Stimulated activated naive CD8-positive, alpha-beta T cell treated with anti-CD3 and anti-CD28 coated beads, Interleukin-15, amount 100 ng/mL, for 72 hours (primary cell): ENCODE data around the gene PBX1.
A peak's percentile ranks its signal among the peaks of the same experiment; 100 is the strongest.

Source experiments
- ATAC-seq: fragments of 150-1000 bp; cut with Tn5 transposase; 2 replicates; pipeline ENCODE4 v1.10.0; 2021; ENCODE audit warnings: mild to moderate bottlenecking, moderate library complexity
- DNase-seq, 2 donors: peaks; one replicate each; pipeline ENCODE4 v3.0.0; 2021 to 2022
- H3K27ac Mint-ChIP-seq, 2 donors: one replicate each; pipeline ENCODE4 v1.8.0; 2022; ENCODE audit warnings: mild to moderate bottlenecking in 2 of 2, mixed read lengths in 2 of 2, moderate library complexity in 2 of 2
- H3K27me3 Mint-ChIP-seq: one replicate; pipeline ENCODE4 v1.8.0; 2022; ENCODE audit warnings: mixed read lengths
- H3K4me1 Mint-ChIP-seq: one replicate; pipeline ENCODE4 v1.8.0; 2022; ENCODE audit warnings: mild to moderate bottlenecking, mixed read lengths
- H3K4me3 Mint-ChIP-seq, 2 donors: one replicate each; pipeline ENCODE4 v1.8.0; 2022; ENCODE audit warnings: mild to moderate bottlenecking in 2 of 2, mixed read lengths in 2 of 2, moderate library complexity in 1 of 2
- H3K9me3 Mint-ChIP-seq, 2 donors: one replicate each; pipeline ENCODE4 v1.8.0; 2022; ENCODE audit warnings: mixed read lengths in 2 of 2

The PBX1 gene

DNA sequence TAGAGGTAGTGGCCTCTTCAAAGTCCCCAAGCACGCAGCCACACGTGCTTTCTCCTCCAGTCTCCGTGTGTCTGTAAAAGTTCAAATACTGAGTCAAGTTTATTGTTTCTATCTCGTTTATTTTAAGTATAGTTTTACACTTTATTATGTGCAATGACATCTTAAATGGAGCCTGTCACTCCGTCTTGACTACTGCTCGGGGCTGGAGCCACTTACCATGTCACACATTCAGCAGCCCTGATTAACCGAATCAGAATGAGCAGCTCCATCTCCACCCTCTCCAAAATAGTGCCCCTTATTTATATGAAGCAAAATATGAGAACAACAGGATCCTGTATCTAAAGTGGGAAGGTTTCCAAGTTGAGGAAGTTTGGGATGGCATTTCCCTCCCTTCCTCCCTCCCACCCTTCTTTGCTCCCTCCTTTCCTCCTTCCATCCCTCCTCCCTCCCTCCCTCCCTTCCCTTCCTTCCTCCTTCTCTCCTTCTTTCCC, 201.0 kb downstream of the PBX1 start:
- ATAC-seq: no peak
- DNase-seq: no peak
- no peaks in the 10 kb centered on the region for H3K27me3 Mint-ChIP-seq
- no peak overlapping the region for H3K27ac Mint-ChIP-seq
- no peaks in the 10 kb centered on the region for H3K4me1 Mint-ChIP-seq
- H3K9me3 Mint-ChIP-seq: peaks cover 0 to 4% of the 10 kb centered on the region in 2 donors
- H3K4me3 Mint-ChIP-seq: no peak overlapping the region

DNA sequence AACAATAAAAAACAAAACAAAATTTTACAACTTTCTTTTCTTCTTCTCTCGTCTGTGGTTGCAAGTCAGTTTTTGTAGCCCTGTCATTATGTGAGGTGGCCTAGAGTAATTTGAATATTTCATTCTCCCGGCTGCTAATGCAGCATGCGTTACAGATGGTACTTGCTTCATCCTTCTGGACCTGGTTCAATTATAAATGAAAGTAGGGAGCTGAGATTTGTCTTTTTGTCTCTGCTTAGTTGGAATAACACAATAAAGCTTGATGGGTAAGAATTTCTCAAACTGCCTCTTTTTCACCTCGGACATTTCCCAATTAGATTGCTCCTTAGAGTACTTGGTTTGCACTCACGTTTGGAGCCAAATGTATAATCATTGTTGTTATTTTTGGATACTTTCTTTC, 201.6 kb downstream of the PBX1 start:
- Mint-ChIP-seq H3K4me1 (no peaks in the 10 kb centered on the region), H3K9me3 (peaks cover 0 to 4% of the 10 kb centered on the region in 2 donors), H3K27ac (no peak overlapping the region), H3K4me3 (no peak overlapping the region), H3K27me3 (no peaks in the 10 kb centered on the region)
- ATAC-seq (no peak), DNase-seq (no peak)

DNA sequence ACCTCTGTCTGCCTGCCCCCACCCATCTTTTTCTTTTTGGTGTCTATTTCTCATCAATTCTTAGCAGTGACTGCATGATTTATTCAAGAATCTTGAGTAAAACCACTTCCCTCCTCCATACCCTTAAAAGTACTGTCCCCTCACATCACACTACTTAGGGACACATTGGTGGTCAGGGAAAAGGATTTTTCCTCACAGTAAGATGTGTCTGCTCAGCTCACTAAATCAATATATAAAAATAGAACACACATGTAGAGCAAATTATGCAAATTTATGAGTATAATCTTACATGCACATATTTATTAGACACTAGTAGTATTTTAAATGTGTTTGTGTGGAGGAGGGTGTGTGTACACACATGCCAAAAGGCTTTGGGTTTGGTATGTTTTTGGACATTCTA, 202.0 kb downstream of the PBX1 start:
- Mint-ChIP-seq H3K4me1 (no peaks in the 10 kb centered on the region), H3K27ac (no peak overlapping the region), H3K4me3 (no peak overlapping the region), H3K27me3 (no peaks in the 10 kb centered on the region), H3K9me3 (peaks cover 0 to 4% of the 10 kb centered on the region in 2 donors)
- no peak for ATAC-seq
- DNase-seq: no peak

DNA sequence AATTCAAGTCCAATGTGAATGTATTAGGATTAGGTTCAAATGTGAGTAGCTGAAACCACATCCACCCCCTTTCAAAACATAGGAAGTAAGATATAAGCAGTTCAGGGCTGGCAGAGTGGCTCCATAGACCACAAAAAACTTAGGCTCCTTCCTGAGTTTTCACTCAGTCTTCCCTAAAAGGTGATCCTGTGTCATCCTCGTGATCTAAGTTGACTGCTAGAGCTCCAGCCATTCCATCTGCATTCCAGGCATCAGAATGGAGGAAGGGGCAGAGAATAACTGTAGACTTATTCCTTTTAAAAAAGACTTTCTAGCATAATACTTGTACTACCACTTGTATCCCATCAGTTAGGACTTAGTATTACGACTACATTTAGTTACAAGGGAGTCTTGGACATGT, 204.1 kb downstream of the PBX1 start:
- H3K4me3 Mint-ChIP-seq: no peak overlapping the region
- H3K27me3 Mint-ChIP-seq: no peaks in the 10 kb centered on the region

DNA sequence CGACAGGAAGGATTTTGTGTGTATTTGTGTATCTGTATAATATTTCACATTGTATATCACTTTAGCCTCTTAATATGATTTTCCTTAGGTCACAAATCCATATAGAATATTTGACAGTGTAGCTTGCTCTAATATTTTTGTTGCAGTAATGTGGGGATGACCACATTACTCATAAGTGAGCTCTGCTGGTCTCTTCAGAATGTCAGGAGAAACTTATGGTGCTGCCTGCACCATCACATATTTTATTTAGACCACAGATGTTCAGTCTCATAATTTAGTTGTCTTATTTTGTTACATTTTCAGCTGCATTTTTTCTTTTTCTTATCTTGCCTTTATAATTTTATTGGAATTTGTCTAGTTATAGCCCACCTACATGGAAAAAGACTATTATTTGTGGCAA, 205.3 kb downstream of the PBX1 start:
- no peak for ATAC-seq

More for the DNA sequence above, 204.1 kb downstream of the PBX1 start:
- ATAC-seq: no peak
- no peak overlapping the region for H3K27ac Mint-ChIP-seq
- no peak for DNase-seq
- H3K9me3 Mint-ChIP-seq: peaks cover 0 to 4% of the 10 kb centered on the region in 2 donors
- H3K4me1 Mint-ChIP-seq: no peaks in the 10 kb centered on the region

DNA sequence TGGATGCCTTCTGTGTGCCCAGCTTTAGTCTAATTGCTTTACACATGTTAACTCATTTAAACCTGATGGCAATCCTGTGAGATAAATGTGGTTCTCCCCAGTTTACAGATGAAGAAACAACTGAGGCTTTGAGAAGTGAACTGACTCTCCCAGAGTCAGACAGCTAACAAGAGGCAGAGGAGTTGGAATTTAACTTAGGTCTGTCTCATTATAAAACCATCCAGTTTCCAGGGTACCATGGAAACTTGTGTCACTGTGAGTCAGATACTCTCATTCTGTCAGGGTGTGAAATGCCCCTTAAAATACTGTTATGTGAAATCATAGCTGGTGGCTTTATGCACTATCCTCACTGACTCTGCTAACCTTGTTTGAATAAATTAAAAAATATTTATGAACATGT, 206.6 kb downstream of the PBX1 start:
- peak; percentile 37 for ATAC-seq
- no peaks in the 10 kb centered on the region for H3K4me1 Mint-ChIP-seq
- H3K27ac Mint-ChIP-seq: no peak overlapping the region
- H3K9me3 Mint-ChIP-seq: peaks cover 0 to 1% of the 10 kb centered on the region in 2 donors
- no peak overlapping the region for H3K4me3 Mint-ChIP-seq
- DNase-seq: no peak
- no peaks in the 10 kb centered on the region for H3K27me3 Mint-ChIP-seq

More for the DNA sequence above, 205.3 kb downstream of the PBX1 start:
- H3K27me3 Mint-ChIP-seq: no peaks in the 10 kb centered on the region
- DNase-seq: no peak
- peaks cover 0 to 4% of the 10 kb centered on the region in 2 donors for H3K9me3 Mint-ChIP-seq
- H3K4me3 Mint-ChIP-seq: no peak overlapping the region
- H3K27ac Mint-ChIP-seq: peak overlapping the region in 1 of 2 donors; percentile 33
- no peaks in the 10 kb centered on the region for H3K4me1 Mint-ChIP-seq

DNA sequence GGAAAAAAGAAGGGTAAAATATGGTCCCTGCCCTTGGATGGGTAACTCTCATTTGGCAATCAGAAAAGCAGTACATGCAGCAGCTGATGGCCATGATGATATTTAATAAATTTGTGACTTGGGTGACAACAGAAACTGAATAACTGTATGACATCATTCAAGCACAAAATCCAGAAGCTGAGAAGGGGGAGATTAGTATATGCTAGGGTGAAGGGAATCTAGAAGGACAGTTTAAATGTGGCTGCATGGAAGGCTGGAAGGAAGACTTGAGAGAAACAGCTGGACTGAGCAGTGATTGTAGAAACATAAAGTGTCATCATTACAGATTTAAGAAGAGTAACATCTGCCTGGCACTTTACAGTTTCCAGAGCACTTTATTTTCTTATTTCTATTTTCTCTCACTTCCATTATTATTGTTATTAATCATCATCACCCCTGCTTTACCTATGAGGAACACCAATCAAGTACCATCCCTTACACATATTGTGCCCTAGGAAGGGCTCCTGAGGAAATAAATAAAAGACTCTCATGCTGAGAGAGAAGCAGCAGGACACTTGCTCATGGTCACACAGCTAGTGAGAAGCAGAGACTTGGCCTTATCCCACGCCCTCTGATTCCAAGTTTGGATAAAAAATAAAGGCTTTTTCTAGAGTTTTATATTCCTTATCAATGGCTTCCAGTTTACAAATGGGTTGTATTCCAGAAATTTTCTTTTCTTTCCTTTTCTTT, 207.2 kb downstream of the PBX1 start:
- no peak overlapping the region for H3K27ac Mint-ChIP-seq
- DNase-seq (no peak), ATAC-seq (no peak)
- H3K27me3 Mint-ChIP-seq: no peaks in the 10 kb centered on the region
- no peak overlapping the region for H3K4me3 Mint-ChIP-seq
- no peaks in the 10 kb centered on the region for H3K9me3 Mint-ChIP-seq
- no peaks in the 10 kb centered on the region for H3K4me1 Mint-ChIP-seq

DNA sequence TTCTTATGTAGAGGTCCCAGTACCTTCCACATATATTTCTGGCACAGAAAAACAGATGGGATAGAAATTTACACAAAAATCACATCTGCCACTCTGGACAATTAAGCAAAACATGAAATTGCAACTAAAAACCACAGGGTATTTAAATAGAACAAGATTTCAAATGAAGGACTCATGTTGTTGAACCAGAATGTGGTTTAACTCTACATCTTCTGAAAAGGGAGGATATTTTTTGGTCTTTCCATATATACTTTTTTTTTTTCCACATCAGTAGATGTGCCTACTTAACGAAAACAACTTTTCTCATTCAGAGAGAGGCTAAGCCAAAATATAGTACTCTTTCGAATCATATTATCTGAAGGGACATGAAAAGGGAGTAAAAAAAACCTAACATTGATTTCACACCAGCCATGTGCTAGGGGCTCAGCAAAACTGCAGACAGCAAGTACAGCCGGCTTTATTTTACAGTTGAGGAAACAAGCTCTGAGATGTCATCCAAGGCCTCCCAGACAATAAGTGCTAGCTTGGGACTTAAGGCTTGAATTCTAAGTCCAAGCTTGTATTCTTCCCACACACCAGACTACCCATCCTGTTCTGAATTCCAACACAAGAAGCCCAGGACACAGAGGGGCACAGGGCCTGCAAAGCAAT, 208.9 kb downstream of the PBX1 start:
- ATAC-seq: no peak
- Mint-ChIP-seq H3K4me3 (no peak overlapping the region), H3K27ac (no peak overlapping the region), H3K9me3 (no peaks in the 10 kb centered on the region), H3K27me3 (no peaks in the 10 kb centered on the region), H3K4me1 (no peaks in the 10 kb centered on the region)
- no peak for DNase-seq

DNA sequence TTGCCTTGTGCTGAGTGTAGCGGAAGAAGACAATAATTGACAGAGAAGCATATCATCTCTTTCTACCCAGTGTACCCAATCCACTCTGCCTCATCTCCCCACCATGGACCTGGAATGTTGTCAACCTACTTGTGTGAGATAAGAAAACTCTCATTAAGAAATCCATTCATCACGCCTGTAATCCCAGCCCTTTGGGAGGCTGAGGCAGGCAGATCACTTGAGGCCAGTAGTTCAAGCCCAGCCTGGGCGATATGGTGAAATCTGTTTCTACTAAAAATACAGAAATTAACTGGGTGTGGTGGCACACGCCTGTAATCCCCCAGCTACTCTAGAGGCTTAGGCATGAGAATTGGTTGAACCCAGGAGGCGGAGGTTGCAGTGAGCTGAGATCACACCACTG, 209.6 kb downstream of the PBX1 start:
- Mint-ChIP-seq H3K27ac (no peak overlapping the region), H3K27me3 (no peaks in the 10 kb centered on the region), H3K9me3 (peaks cover 0 to 3% of the 10 kb centered on the region in 2 donors), H3K4me3 (no peak overlapping the region), H3K4me1 (no peaks in the 10 kb centered on the region)
- DNase-seq: no peak
- ATAC-seq: no peak

DNA sequence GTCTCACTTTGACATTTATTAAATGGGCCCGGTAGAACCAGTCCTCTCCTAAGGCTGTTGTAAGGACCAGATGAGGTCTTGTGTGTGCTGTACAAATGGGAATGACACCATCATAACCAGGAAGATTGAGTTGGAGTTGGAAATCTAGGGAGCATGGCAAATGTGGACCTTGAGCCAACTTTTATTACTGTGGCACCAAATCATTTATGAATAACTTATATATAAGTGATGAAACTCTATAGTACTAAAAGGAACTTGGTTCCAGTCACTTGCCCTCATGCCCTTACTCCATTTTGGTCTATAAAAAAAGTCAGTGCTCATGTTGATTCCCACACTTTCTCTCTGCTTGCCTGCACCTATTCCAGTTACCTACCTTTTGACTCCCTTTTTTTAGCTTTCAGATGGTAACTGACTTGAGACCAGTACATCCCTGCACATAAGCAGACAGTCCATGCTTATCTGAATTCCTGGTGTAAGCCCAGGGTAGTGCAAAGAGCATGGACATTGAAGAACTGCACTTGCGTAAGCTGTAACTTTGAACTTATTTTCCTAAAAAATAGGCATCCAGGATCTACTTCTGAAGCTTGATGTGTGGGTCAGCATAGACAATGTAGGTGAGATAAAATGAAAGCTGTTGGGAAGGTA, 210.6 kb downstream of the PBX1 start:
- Mint-ChIP-seq H3K4me1 (no peaks in the 10 kb centered on the region), H3K27ac (no peak overlapping the region), H3K27me3 (no peaks in the 10 kb centered on the region), H3K4me3 (no peak overlapping the region), H3K9me3 (peaks cover 0 to 5% of the 10 kb centered on the region in 2 donors)
- ATAC-seq (no peak), DNase-seq (no peak)

DNA sequence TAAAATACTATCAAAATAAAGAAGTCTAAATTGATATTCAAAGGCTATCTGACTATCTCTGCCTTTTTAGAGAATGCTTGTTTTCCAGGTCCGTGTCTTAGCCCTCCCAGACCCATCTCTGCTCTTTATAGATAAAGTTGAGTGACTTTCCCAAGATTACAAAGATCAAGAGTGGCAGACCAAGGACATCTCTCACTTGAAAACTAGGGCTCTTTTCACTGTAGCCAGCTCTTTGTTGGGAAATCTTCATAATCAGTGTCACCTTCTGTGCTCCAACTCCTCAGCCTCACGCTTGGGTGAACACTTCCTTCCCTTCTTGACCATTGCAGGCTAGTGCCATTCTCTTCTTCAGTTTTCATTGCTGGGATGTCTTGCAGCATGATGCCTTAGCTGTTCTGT, 211.1 kb downstream of the PBX1 start:
- ATAC-seq (no peak), DNase-seq (no peak)
- Mint-ChIP-seq H3K4me3 (no peak overlapping the region), H3K4me1 (no peaks in the 10 kb centered on the region), H3K9me3 (peaks cover 0 to 5% of the 10 kb centered on the region in 2 donors), H3K27ac (no peak overlapping the region), H3K27me3 (no peaks in the 10 kb centered on the region)

DNA sequence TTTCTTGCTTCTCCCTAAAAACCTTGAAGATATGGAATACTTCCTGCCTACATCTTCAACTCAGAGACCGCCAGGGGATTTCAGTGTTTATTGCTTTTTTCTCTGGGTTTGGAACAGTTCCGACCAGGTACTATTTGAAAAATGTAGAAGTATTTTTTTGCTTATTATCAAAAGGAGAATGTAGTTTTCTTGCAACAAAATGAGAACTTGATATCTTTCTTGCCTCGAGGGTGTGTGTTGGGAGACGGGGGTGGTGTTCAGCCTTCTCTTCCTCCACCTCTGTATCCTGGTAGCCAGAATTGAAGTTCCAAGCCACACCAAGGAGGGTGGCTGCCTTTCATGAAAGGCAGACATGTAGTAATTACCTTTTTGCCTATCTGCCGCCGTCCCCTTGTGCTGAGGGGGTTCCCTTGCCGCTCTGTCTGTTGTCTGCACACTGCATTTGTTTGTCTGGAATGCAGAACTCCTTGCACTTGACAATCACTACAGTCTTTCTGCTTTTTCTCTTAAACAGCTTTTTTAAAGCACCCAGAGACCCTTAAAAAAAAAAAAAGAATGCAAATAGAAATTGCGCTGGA, 212.1 kb downstream of the PBX1 start:
- DNase-seq: no peak
- peaks cover 0 to 5% of the 10 kb centered on the region in 2 donors for H3K9me3 Mint-ChIP-seq
- H3K27ac Mint-ChIP-seq: peak overlapping the region in 1 of 2 donors; percentile 57
- no peaks in the 10 kb centered on the region for H3K4me1 Mint-ChIP-seq
- no peak for ATAC-seq
- no peaks in the 10 kb centered on the region for H3K27me3 Mint-ChIP-seq
- no peak overlapping the region for H3K4me3 Mint-ChIP-seq

DNA sequence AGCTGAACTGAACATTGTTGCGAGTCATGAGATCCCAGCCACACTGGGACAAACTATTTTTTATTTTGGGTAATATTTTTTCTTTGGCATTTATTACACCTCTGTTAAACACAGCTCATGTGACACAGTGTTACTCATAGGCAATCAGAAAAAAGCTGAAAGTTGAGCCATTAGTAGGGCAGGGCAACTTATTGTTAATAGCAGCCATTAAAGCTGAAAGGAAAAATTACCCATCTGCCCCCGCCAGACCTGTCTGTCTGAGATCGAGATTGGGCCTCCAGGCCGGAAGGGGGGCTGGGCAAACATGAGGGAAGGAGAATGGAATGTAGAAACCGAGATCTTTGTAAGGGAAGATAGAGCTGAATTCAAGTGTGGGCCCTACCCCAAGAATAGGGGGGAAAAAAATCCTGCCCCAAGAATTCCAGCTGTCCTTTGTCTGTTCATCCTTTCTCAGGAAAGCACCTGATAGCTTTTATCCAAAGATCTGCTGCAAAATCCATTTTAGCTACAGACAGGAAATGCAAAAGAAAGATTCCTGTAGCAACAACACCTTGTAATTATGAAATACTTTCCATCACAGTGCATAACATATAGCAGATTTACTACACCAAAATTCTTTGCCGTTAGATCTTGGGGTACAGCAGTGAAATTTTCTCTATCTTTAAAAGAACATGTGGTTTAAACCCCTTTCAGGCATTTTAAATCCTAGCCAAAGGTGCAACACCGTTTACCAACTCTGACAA, 212.8 kb downstream of the PBX1 start:
- no peak overlapping the region for H3K27ac Mint-ChIP-seq
- DNase-seq (no peak), ATAC-seq (no peak)
- H3K9me3 Mint-ChIP-seq: peaks cover 0 to 5% of the 10 kb centered on the region in 2 donors
- H3K4me3 Mint-ChIP-seq: no peak overlapping the region
- H3K27me3 Mint-ChIP-seq: no peaks in the 10 kb centered on the region
- H3K4me1 Mint-ChIP-seq: no peaks in the 10 kb centered on the region

DNA sequence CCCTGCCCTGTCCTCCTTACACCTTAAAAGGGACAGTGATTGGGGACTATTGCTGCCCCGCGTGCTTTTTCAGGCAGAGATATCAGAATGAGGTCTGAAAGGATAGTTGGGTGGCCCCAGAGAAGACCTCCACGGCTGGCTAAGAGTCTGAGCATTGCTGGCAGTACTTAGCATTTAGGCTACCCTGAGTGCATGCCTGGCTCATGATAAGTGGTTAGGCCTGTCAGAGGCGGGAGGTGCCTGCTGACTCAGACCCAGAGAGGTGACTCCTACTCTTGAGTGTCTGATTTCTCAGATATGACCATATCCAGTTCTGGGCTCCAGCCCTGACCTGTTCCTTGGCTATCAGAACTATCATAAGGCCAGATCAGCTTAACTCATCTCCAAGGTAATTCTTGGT, 213.7 kb downstream of the PBX1 start:
- peaks cover 0 to 5% of the 10 kb centered on the region in 2 donors for H3K9me3 Mint-ChIP-seq
- no peaks in the 10 kb centered on the region for H3K27me3 Mint-ChIP-seq
- peak; percentile 74 for ATAC-seq
- H3K4me3 Mint-ChIP-seq: no peak overlapping the region
- H3K4me1 Mint-ChIP-seq: no peaks in the 10 kb centered on the region
- DNase-seq: peak in 1 of 2 donors; percentile 11
- H3K27ac Mint-ChIP-seq: no peak overlapping the region

DNA sequence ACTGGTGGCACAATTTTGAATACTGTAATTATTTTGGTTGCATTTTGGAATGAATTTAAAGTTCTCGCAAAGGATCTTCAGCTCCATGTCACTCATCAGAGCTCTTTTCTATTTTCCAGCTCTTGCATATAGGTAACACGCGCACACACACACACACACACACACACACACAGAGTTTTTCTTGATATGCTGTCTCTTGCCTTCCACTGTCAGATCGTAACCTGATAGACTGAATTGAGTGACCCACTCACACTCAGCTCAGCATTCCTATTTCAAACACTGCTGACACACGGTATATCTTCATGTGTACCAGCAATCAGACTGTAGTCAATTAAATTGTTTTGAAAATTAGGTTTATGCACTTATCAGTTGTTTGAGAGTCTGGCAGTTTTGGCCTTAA, 214.1 kb downstream of the PBX1 start:
- H3K9me3 Mint-ChIP-seq: peaks cover 0 to 5% of the 10 kb centered on the region in 2 donors
- no peaks in the 10 kb centered on the region for H3K4me1 Mint-ChIP-seq
- no peaks in the 10 kb centered on the region for H3K27me3 Mint-ChIP-seq
- peak overlapping the region in 1 of 2 donors; percentile 25 for H3K27ac Mint-ChIP-seq
- H3K4me3 Mint-ChIP-seq: no peak overlapping the region
- DNase-seq (no peak), ATAC-seq (no peak)
